Measurements from ENCODE around the gene BRD3. TPM values are rescaled to one million over a fixed set of nuclear protein-coding genes. Genes with fewer than 3 reads are reported as not detected.

Gene BRD3
- total RNA-seq, 2 experiments from 2014 or later, result 33.8 to 39.2 TPM

DNA sequence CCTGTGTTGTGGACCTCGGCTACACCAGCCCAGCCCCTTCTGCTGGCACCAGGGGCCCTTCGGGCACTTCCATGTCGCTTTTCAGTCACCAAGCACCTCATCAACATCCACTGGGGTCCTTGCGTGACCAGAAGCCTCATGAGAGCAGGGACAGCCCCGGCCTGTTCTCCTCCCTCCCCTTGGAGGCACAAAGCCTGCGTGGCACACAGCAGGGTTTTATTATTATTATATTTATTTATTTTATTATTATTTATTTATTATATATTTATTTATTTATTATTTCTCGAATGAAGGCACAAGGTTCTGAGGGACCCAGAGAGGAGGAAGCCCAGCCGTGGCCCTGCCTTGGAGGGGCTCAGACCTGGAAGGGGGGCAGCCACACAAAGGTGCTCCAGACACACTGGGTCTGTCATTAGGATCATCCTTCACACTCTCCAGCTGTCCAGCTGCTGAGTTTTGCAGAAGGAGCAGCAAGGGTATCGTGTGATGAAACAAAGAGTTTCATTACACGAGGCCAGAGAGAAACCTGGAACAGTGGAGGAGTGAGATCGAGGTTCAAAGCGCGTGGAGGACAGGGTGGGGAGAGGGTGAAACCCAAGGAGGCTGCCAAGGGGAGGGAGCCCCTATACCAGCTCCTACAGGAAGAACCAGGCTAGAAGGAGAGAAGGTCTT, 80.9 kb downstream of the BRD3 start:
- no peaks in the 10 kb centered on the region for H3K4me1 Mint-ChIP-seq
- ChIA-PET POLR2A (no interaction called here), CTCF (no interaction called here)
- H3K9me3 Mint-ChIP-seq (ENCODE audit: low read depth), result no peaks in the 10 kb centered on the region
- H3K27me3 Mint-ChIP-seq, result peaks cover 3% of the 10 kb centered on the region
- H3K27ac Mint-ChIP-seq, result no peak overlapping the region
- H3K4me3 Mint-ChIP-seq, result no peak overlapping the region
- DNase-seq (no peak), ATAC-seq (no peak)
- intact Hi-C loops (cut with DNase I, micrococcal nuclease), result no loop called here
- H3K36me3 Mint-ChIP-seq (ENCODE audit: low read depth), result no peaks in the 10 kb centered on the region

DNA sequence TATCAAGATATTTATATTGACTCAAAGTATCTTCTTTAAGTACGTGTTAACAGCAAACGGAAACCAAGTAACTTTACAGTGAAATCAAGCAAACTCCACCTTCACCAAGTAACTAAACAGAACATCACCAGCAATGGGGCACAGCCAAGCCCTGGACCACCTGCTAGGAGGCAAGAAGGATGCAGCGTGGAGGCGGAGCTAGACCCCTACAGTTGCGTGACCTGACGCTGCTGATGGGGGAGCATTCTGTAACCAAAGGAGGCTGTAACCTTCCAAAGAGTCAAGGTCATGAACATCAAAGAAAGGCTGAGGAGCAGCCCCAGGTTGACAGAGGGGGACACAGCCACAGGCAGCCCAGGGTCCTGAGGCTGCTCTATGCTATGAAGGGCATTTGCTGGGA, 81.8 kb downstream of the BRD3 start:
- Mint-ChIP-seq H3K36me3 (ENCODE audit: low read depth) (no peaks in the 10 kb centered on the region), H3K27me3 (peaks cover 3% of the 10 kb centered on the region), H3K9me3 (ENCODE audit: low read depth) (no peaks in the 10 kb centered on the region), H3K27ac (no peak overlapping the region), H3K4me1 (no peaks in the 10 kb centered on the region), H3K4me3 (no peak overlapping the region)
- ChIA-PET POLR2A (no interaction called here), CTCF (interaction anchor here (0.7 kb wide), 1 partner anchor 23 kb away, joined by 3 read pairs; no protein-coding TSS in a partner anchor)
- DNase-seq (no peak), ATAC-seq (no peak)
- intact Hi-C loops (cut with DNase I, micrococcal nuclease), result no loop called here

DNA sequence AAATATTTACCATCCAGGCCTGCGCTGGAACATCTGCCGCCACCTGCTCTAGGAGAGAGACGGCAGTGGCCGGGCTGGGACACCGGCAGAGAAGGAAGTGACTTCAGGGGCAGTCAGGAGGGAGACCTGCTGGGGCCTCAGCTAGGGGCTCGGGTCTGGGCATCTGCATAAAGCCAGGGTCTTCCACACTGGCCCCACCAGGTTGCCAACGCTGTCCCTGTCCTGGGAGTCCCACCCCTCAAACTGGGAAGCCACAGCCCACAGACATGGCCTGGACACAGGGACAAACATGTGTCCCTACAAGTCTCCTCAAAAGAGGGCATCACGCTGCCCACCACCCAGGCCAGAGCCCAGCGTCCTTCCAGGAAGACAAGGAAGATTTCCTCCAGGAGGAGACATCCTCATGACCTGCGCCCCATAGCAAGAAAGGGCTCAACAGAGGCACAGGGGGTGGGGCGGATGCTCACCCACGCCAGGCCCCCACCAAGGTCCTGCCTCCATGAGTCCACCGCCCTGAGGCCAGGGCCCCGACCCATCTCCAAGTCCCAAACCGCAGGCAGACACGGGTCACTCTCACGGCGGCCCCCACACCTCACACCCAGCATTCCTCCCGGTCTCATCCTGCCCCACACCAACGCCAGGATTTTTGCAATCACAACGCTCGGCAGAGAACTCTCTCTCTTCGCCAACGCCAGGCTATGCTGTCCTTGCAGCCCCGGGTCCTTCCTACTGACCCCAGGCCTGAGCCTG, 84.7 kb downstream of the BRD3 start:
- H3K4me3 Mint-ChIP-seq, result no peak overlapping the region
- no peak for ATAC-seq
- no peaks in the 10 kb centered on the region for H3K4me1 Mint-ChIP-seq
- POLR2A ChIA-PET, result no interaction called here
- no peak overlapping the region for H3K27ac Mint-ChIP-seq
- no peaks in the 10 kb centered on the region for H3K36me3 Mint-ChIP-seq (ENCODE audit: low read depth)
- no peaks in the 10 kb centered on the region for H3K9me3 Mint-ChIP-seq (ENCODE audit: low read depth)
- intact Hi-C loops (cut with DNase I, micrococcal nuclease), result no loop called here
- no peak for DNase-seq
- H3K27me3 Mint-ChIP-seq, result no peaks in the 10 kb centered on the region
- CTCF ChIA-PET, result no interaction called here

- ChIA-PET CTCF (no interaction called here), POLR2A (no interaction called here)
- intact Hi-C loops (cut with DNase I, micrococcal nuclease), result no loop called here
- no peaks in the 10 kb centered on the region for H3K9me3 Mint-ChIP-seq (ENCODE audit: low read depth)
- no peak overlapping the region for H3K4me3 Mint-ChIP-seq
- H3K27ac Mint-ChIP-seq, result no peak overlapping the region
- no peaks in the 10 kb centered on the region for H3K36me3 Mint-ChIP-seq (ENCODE audit: low read depth)
- ATAC-seq (no peak), DNase-seq (no peak)
- H3K27me3 Mint-ChIP-seq, result no peaks in the 10 kb centered on the region
- H3K4me1 Mint-ChIP-seq, result no peaks in the 10 kb centered on the region
These were observed 85.7 kb downstream of the BRD3 start for GRCh38 chr9:133981958-133982681.

- Mint-ChIP-seq H3K36me3 (ENCODE audit: low read depth) (no peaks in the 10 kb centered on the region), H3K4me1 (no peaks in the 10 kb centered on the region), H3K4me3 (no peak overlapping the region), H3K9me3 (ENCODE audit: low read depth) (no peaks in the 10 kb centered on the region), H3K27me3 (no peaks in the 10 kb centered on the region), H3K27ac (no peak overlapping the region)
- CTCF ChIA-PET, result interaction anchor here (0.5 kb wide), 1 partner anchor 235 kb away, joined by 6 read pairs; no protein-coding TSS in a partner anchor
- intact Hi-C loops (cut with DNase I, micrococcal nuclease), result no loop called here
- ATAC-seq (no peak), DNase-seq (no peak)
- POLR2A ChIA-PET, result no interaction called here
These were observed 86.3 kb downstream of the BRD3 start for GRCh38 chr9:133981589-133981957.

DNA sequence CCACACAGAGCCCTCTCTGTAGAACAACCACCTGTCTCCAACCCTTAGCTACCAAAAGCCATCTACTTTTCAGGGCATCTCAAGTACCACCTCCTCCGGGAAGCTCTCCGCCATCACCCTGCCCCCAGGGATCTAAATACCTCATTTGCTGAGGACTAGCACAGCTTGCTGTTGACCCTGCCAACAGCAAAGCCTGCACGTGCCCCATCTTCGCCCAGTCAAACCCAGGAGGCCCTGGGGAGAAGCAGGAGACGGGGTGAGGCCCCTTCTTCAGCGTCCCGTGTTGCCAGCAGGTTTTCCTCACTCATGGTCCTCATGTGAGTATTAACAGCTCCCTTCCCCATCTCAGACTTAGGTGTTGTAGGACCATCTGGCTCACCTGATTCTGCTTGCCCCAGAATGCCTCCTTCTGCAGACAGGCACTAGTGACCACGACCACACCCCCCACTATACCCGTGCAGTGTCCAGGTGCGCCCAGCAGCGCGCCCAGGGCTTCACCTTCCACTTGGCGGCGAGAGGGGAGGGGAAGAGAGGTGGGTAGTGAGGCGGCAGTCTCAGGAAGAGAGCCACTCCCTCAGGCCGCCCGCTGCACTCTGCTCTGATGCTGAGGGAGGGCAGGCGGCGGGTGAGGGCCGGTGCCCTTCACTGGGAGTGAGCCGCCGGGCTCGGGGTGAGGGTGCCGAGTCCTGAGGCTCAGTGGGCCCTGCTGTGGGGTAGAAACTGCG, 86.8 kb downstream of the BRD3 start:
- ChIA-PET CTCF (interaction anchor here (0.5 to 0.8 kb wide), 3 partner anchors 14 to 235 kb away, joined by 4 to 6 read pairs (median 4); no protein-coding TSS in a partner anchor), POLR2A (no interaction called here)
- Mint-ChIP-seq H3K36me3 (ENCODE audit: low read depth) (no peaks in the 10 kb centered on the region), H3K4me1 (no peaks in the 10 kb centered on the region), H3K9me3 (ENCODE audit: low read depth) (no peaks in the 10 kb centered on the region), H3K27ac (no peak overlapping the region), H3K27me3 (no peaks in the 10 kb centered on the region), H3K4me3 (no peak overlapping the region)
- ATAC-seq, result no peak
- DNase-seq, result no peak
- intact Hi-C loops (cut with DNase I, micrococcal nuclease), result no loop called here

Other genes with a start within 250 kb of the BRD3 start
- 1 to 10 TPM; 5.1 to 6.5 TPM for gene VAV2, start 75.7 kb downstream of the BRD3 start, total RNA-seq
- 10 to 100 TPM; 15.1 to 18.0 TPM for gene BRD3OS, start 42.5 kb downstream of the BRD3 start, total RNA-seq
- 10 to 100 TPM; 51.4 to 59.2 TPM for gene WDR5, start 68.1 kb upstream of the BRD3 start, total RNA-seq
- gene RNU6ATAC, start 96.5 kb upstream of the BRD3 start, total RNA-seq, result 10 to 100 TPM in 1 of 2 experiments, not detected in 1; 45.7 TPM